Fibroblast of upper back skin (primary cell): Measurements from ENCODE around the gene B3GNT8.
A peak's percentile ranks its signal among the peaks of the same experiment; 100 is the strongest.
"Not testable (repeated sequence)": the region's sequence is repeated elsewhere in the genome, so short reads cannot be mapped to it uniquely, and the experiment has no call there.

Source experiments
- DNase-seq: peaks from one replicate; pipeline ENCODE4 v3.0.0-alpha.2; 2013

Gene B3GNT8

DNA sequence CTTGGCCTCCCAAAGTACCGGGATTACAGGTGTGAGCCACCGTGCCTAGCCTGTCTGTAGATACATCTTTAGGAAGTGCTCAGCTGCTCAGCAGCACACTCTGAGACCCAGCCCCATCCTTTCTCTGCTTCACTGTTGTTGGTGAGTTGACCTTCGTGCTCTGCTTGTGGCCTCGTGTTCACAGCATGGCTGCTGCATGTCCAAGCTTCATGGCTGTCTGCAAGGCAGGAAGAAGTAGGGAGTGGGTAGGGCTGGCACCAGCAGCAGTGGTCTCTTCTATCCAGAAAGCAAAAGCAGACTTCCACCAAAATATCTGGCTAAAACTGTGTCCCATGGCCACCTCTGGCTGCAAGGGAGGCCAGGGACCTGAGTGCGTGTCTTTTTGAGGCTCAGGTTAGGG, 14.2 kb downstream of the B3GNT8 start:
- DNase-seq = no peak

DNA sequence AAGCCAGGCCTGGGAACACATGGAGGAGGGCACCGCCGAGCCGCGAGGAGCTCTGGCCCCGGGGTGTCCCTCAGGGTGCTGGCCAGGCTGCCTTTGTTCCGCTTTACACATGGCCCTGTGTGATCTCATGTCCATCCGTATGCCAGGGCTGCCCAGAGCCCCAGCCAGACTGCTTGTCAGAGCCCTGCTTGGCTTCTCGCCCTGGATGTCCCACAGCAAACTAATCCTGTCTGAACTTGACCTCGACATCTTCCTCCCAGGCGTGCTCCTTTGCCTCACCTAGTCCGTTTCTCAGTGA, 15.3 kb downstream of the B3GNT8 start:
- DNase-seq = no peak

DNA sequence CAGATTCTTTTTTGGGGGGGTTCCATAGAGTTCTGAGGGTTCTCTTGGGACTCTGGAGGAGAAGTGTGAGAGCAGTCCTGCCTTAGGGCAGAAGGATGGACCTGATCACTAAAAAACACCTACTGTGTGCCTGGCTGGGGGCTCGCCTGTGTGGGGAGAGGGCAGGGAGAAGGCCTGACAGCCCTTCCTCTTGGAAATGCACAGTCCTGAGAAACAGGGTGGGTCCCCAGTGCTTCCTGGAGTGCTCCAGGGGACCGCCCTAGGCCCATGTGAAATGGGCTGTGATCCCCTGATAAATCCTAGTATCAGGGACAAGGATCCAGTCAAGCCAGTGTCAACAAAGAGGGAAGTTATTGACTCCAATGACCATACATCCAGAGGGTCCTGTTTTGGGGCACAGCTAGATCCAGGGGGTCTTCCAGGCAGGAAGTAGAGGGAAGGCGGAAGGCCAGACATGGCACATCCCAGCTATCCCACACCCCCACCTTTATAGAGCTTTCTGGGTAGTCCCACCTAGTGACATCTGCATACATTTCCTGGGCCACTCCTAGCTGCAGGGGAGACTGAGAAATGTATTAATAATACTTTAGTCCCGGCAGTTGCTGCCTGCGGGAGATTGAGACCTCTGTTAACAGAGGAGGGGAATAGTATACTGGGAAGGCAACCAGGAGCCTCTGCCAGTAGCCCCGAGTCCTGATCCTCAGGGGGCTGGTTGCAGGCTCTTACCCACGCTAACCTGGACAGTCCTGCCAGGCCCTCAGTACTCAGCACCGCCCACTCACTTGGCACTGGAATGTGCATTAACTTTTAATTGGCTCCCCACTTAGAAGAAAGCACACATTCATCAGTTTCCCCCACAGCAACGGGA, 15.8 kb downstream of the B3GNT8 start:
- no peak for DNase-seq

DNA sequence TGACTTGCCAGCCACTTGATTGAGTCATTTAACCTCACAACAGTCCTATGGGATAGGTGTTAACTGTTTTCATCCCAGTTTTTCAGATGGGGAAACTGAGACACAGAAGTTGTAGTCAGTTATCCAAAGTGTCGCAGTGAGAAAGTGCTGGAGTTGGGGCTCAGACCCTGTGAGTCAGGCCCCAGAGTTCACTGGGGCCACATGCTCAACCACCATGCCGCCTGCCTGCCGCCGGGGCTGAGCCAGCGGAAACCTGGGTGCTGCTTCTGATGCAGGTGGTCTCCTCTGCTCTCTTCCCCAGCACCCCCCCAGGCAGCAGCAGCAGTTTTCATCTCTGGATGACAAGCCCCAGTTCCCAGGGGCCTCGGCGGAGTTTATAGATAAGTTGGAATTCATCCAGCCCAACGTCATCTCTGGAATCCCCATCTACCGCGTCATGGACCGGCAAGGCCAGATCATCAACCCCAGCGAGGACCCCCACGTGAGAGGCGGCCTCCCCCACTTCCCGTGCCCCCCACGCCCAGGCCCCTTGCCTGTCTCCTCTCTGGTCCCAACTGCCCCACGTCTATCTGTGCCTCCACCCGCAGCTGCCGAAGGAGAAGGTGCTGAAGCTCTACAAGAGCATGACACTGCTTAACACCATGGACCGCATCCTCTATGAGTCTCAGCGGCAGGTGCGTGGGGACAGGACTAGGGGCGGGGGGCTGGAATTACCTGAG, 16.7 kb downstream of the B3GNT8 start:
- DNase-seq = no peak

DNA sequence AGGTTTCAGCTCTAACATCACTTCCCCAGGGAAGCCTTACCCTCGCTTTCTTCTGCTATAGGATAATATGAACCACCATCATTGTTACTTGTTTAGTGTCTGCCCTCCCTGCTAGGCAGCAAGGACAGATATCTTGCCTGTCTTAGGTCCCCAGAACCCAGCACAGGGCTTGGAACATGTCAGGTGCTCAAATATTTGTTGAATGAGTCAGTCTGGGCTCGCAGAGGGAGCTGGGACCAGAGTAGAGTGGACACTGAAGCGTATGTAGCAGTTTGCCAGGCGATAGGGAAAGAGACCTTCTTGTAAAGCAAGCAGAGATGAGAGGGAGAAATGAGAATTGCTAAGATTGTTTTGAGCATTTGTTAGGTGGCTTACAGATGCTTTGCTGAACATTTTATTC, 17.9 kb downstream of the B3GNT8 start:
- peak; percentile 12 for DNase-seq

DNA sequence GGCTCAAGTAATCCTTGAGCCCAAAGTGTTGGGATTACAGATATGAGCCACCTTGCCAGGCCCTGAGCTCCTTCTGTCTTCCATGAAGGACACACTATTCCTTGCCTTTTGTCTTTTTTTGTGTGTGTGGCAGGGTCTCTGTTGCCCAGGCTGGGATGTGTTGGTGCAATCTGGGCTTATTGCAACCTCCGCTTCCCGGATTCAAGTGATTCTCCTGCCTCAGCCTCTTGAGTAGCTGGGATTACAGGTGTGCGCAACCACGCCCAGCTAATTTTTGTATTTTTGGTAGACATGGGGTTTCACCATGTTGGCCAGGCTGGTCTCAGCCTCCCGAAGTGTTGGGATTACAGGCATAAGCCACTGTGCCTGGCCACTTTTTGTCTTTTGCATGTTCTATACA, 18.3 kb downstream of the B3GNT8 start:
- not testable (repeated sequence) for DNase-seq

DNA sequence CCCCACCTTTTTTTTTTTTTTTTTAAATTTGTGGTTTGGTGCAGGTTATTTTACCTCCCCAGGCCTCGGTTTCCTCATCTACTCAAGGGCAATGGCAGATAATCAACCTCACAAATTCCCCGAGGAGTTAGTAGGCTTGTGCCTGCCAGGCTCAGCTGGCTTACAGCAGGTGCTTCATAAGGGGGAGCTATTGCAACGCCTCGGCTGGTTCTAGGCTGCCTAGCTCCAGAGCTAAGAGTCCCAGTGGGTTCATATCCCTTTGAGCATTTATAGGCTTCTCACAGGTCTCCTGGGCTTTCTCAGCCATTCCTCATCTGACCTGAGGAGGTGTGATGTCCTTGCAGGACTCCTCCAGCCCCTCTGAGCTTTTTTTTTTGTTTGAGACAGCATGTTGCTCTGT, 18.9 kb downstream of the B3GNT8 start:
- DNase-seq = no peak

DNA sequence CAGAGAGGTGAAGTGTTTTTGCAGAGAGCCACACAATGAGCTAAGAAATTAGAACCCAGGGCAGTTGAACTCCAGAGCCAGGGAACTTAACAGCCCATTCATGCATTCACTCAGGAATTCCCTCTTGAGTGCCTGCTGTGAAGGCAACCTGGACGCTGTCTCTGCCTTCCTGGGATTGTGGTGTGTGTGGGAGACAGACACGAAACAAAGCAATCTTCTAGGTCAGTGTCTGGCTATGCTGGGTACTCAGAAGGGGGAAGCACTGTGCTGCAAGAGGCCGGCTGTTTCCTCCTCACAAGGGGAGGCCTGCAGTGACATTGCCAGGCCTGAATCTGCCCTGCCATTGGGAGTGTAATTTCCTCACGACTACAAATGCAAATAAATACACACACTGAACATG, 19.9 kb downstream of the B3GNT8 start:
- DNase-seq = no peak

DNA sequence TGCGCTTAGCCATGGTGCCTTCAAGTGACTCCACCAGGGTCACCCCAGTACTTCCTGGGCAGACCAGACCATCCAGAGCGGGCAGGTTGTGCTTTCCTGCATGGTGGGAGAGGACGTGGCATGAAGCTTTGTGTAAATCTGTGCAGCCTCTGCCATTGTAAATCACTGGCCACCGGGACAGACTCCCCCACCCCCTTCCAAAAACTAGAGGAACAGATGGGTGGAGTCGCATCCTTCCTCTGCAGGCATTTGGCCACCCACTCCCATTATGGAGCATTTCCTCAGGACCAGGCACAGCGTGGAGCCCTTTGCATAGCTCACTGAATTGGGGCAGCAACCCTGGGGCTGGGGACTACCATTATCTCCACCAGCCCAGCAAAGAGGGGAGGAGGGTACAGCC, 21.4 kb downstream of the B3GNT8 start:
- DNase-seq = no peak

DNA sequence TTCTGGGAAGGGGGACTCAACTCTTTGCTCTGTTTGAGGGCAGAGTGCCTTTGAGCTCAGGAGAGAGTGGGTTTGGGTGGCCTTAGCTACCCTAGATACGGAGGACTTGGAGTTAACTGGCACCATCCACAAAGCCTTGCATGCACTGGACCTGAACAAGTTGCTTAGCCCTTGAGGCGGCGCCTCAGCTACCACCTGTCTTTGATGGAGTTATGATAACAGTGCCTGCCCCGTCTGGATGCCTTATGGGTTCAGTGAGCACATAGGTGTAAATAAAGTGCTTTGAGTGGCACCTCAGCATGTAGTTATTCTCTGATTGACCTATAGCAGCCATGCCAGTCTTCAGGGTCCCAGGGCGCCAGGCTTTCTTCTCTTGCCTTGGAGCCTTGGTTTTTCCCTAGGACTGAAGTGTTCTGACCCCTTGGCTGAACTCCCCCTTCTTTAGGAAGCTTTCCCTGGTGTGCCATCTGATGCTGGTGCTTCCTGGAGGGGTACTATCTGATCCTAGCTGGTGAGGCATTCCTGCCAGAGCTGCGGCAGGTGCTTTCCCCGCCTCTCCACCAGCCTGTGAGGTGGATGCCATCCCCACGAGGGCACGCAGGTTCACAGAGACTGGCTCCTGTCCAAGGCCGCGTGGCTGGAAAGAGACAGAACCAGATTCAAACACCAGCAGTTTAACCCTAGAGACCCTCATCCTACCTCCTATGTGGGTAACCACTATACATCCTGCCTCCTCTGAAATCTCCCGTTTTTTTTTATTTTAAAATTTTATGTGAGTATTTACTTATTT, 23.8 kb downstream of the B3GNT8 start:
- DNase-seq = no peak

DNA sequence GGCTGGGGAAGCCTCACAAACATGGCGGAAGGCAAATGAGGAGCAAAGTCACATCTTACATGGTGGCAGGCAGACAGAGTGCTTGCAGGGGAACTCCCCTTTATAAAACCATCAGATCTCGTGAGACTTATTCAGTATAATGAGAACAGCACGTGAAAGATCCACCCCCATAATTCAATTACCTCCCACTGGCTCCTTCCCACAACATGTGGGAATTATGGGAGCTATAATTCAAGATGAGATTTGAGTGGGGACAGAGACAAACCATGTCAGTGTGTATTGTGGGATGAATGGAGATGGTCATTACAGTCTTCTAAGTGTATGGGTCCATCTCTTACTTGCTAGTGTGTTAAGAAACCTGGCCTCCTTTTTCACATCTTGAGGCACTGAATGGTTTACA, 25.2 kb downstream of the B3GNT8 start:
- no peak for DNase-seq

DNA sequence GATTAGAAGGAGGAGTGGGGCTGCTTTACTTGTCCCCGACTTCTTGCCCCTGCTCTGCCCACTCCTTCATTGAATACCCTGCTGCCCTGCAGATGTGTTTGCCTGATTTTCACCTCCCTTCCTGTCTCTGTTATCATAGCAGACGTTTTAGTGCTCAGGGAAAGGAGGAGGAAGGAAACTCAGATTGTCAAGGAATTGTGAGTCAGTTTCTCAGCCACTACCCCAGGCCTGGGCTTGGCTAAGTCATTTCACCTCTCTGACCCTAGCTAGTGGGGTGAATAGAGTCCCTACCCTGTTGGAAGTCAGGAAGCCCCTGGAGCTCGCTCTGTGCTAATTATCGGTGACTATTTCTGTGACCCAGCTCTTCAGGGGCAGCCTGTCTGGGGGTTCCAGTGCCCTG, 25.7 kb downstream of the B3GNT8 start:
- DNase-seq = no peak

DNA sequence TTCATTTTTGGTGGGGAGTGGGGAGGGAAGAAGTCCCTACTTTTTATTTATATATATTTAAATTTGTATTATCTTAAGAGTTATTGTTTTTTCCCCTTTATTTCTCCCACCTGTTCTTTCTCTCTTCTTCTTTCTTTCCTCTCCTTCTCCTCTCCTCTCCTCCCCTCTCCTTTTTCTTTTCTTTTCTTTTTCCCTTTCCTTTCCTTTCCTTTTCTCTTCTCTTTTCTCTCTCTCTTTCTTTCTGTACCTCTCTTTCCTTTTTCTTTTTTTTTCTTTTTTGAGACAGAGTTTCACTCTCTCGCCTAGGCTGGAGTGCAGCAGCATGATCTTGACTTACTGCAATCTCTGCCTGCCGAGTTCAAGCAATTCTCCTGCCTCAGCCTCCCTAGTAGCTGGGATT, 27.6 kb downstream of the B3GNT8 start:
- DNase-seq = no peak

DNA sequence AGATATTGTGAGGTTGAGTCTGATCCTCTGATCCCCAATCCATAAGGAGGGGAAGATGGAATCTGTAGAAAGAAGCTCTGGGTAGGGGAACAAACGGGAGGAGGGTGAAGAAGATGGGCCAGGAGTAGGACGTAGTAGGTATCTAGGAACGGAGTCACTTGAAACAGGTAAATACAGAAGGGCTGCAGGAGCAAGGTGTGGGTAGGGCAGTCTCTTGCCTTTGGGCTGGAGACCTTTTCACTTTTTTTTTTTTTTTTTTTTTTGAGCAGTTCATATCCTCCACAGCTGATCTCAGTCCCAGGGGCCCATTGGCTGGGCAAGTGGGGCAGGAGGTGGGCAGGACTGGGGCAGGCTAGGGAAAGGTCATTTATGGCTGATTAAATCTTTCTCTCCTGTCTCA, 28.1 kb downstream of the B3GNT8 start:
- no peak for DNase-seq

DNA sequence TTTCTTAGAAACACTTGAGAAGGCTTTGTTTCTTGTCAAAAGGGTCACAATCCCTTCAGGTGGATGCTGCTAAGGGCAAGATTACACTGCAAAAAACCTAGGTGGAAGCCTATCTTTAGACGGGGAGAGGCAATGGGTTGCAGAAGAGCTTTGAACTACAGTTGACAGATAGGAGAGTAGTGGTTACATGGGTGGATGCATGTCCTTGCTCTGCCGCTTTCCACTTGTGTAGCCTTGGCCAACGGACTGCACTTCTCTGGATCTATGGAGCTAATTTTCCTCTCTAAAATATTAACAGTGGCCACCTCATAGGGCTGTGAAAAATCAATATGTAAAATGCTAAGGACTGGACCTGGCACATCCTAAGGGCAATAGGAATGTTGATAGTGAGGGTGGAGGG, 28.6 kb downstream of the B3GNT8 start:
- DNase-seq = no peak

DNA sequence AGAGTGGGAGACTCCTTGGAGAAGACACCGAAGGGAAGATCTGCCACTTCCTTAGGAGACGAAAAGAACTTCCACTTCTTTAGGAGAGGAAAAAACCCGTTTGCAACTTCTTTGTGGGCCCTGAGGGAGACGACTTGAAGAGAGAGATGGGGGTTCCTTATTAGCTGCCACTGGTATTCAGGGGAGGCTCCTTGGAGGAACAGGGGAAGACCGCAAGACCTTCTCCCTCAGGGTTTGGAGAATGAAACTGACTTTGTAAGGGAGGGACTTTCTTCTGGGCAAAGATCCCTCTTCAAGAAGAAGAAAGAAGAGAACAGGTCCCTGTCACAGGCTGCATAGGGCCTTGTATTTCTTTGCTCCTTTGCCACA, 29.1 kb downstream of the B3GNT8 start:
- no peak for DNase-seq

DNA sequence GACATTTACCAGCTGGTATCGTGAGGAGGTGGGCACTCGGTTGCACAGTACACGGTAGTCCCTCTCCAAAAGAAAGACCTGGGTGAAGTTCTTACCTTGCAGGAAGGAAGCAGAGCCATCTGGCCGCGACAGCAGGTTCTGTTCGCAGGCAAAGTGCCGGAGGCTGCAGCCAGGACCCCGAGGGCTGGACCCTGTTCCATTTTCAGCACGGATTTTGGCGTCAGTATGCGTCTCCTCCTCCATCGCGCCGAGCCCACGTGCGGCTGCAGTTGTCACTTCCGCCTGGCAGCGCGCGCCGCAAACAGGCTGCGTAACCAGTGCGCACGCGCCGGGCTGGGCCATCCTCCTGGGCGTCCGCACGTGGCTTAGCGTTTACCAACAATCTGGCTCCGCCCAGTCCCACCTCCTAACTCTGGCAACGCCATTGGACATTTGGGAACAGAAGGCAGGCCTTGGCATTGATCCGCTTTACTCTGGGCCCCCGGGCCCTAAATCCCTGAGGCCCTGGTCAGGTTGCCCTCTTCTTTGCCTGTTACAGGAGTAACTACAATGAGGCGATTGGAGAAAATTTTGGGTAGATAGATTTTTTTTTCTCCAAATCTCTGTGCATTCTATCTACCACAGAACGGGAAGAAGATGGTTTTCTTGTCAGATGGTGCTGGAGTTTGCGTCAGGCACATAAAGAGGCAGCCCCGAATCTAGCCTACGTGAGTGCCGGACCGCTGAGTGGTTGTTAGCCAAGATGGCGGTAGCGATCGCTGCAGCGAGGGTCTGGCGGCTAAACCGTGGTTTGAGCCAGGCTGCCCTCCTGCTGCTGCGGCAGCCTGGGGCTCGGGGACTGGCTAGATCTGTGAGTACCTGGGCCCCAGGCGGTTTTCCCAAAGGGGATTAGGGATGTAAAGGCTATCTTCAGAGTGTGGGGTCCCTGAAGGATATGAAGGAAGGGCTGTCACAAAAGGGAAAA, 29.8 kb downstream of the B3GNT8 start, which contains the start of the genes BCKDHA and EXOSC5:
TSS of gene BCKDHA (plus strand) at position 733 of the 964 bp plus-strand sequence. CDS start at position 743, 10 bp downstream.
TSS of gene EXOSC5 (minus strand) at position 274 of the 964 bp plus-strand sequence. CDS start at position 243, 31 bp downstream.
- peak; percentile 100 for DNase-seq

DNA sequence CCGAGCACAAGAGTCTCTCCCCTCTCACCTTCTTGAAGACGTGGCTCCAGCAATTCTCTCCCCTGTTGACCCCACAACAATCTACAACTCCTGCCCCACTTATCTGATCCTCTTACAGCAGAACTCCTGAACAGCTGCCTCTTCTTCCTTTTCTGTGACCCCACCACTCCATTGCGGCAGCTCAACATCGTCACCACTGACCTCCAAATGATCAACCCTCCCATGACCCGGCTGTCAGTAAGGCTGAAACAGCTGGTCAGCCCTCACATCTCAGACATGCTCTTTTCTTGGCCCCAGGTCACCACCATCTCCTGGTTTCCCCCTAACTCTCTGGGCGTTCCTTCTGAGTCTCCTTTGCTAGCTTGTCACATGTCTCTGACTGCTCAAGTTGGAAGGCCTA, 31.8 kb downstream of the B3GNT8 start:
- DNase-seq = no peak

DNA sequence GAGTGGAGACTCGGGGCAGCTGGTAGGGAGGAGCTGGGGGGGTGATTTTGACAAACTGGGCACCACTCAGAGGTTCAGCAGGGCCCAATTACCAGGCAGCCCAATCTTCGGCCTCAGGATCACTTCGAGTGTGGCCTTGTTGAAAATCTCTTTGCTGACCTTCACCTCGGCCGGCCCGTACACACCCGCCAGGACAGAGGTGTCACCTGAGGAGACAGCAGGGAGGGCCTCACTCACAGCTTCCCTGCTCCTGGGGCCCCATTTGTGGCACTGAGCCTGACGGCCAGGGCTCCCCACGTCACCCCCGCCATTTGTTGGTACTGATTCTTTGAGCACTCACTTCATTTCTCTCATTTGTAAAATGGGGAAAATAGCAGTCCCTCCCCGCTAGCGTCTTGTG, 34.4 kb downstream of the B3GNT8 start:
- no peak for DNase-seq

DNA sequence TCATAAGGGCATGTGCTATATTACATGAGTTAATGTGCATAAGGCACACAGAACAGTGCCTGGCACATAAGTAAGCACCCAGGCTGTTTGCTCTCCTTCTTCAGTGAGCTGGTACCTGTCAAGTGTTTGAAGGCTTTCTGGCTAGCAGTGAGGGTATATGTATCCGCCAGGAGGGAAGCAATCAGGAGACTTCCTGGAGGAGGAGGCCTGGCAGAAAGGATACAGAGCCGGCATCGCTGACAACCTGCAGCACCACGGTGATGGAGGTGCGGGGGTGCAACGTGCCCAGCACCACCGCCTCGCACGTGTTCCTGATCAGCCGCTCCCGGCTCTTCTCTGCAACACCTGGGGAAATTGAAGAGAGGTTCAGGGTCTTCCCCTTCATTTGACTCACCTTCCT, 35.6 kb downstream of the B3GNT8 start:
- no peak for DNase-seq

DNA sequence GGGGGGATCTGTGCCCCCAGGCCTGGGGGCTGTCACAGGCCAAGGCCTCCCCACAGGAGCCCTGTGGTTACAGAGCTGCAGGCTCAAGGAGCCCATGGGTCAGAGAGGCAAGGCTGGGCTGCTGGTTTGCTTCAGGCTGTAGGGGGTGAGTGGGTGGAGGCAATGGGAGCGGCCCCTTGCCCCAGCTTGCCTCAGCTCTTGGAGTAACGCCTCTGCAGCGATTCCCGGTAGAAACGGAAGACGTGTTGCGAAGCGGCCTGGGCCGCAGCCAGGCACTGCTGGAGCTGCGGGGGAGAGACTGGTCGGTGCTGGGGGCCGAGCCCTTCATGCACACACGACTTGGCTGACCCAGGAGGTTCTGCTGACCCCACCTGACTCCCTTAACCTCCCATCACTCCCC, 40.7 kb downstream of the B3GNT8 start:
- no peak for DNase-seq

DNA sequence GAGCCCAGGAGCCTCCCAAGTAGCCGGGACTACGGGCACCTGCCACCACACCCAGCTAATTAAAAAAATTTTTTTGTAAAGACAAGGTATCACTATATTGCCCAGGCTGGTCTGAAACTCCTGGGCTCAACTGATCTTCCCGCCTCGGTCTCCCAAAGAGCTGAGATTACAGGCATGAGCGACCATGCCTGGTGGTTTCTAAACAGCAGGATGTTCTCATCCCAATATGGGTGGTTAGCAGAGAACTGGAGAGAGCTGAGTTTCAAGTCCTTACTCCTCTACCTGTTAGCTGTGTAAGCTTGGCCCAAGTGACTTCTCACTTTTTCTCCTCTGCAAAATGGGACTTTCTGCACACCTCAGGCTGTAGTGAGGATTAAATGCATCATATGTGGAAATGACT, 42.8 kb downstream of the B3GNT8 start:
- DNase-seq = no peak
